Measurements from ENCODE around the gene ETS2.

Gene ETS2

DNA sequence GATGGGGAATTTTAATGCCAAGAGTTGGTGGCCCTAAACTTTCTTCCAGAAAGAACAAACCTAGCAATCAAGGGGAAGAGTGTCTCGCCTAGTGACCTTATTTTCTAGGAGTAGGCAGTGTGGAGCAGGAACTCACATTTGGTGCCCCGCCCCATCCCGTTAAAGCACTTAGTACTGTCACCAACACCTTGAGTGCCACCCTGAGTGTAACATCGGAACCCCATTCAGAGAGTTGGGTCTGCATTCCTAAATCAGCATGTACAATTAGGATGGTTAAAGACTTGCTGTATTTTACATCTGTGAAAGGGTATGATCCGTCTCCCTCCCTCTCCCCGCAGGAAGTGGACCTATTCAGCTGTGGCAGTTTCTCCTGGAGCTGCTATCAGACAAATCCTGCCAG is 15.5 kb downstream of the ETS2 start:
- Histone ChIP-seq H3K27me3 (replicated peaks; ENCODE audit: control insufficient read depth, insufficient read depth, low read length) (no peaks in the 10 kb centered on the region), H3K36me3 (ENCODE audit: control insufficient read depth, insufficient read depth, low read length) (peaks cover 4% of the 10 kb centered on the region), H3K4me3 (replicated peaks; ENCODE audit: low read depth, low read length) (no peak overlapping the region)
- TF ChIP-seq CTCF (IDR thresholded peaks at IDR 0.05; ENCODE audit: insufficient read depth, low read length, poor library complexity, severe bottlenecking): no peak
- no peak for DNase-seq (ENCODE audit: extremely low read depth, insufficient read length)

DNA sequence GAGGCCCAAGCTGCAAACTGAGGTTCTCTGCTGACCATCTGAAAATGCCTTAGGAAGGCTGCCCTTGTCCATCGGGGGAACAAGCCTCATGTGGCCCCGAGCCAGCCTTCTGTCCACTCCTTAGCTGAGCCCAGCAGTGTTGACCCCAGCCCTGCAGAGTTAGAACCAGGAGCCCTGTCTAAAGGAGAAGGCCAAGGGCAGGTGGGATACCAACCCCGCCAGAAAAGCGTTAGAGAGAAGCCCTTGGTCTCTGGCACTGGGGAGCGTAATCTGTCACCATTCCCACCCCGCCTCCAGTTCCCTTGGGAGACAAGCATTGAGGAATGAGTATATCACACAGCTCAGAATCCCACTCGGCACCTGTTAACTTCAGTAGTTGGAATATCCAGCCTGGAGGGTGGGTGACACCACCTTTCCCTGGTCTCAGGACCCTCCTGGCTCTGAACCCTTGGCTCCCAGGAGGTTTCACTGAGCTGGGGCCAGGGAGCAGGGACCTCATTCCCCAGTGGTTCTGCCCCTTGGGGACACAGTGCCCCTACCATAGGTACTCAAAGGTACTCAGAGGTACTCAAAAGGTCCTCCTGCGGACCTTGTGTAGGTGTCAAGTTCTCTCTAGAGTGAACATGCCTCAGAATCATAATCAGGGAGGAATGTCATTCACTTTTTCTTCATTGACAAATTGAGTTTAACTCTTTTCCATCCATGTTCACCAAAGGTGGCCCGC is 16.4 kb downstream of the ETS2 start:
- Histone ChIP-seq H3K36me3 (ENCODE audit: control insufficient read depth, insufficient read depth, low read length) (peaks cover 4% of the 10 kb centered on the region), H3K27me3 (replicated peaks; ENCODE audit: control insufficient read depth, insufficient read depth, low read length) (no peaks in the 10 kb centered on the region), H3K4me3 (replicated peaks; ENCODE audit: low read depth, low read length) (no peak overlapping the region)
- no peak for TF ChIP-seq CTCF (IDR thresholded peaks at IDR 0.05; ENCODE audit: insufficient read depth, low read length, poor library complexity, severe bottlenecking)
- no peak for DNase-seq (ENCODE audit: extremely low read depth, insufficient read length)

DNA sequence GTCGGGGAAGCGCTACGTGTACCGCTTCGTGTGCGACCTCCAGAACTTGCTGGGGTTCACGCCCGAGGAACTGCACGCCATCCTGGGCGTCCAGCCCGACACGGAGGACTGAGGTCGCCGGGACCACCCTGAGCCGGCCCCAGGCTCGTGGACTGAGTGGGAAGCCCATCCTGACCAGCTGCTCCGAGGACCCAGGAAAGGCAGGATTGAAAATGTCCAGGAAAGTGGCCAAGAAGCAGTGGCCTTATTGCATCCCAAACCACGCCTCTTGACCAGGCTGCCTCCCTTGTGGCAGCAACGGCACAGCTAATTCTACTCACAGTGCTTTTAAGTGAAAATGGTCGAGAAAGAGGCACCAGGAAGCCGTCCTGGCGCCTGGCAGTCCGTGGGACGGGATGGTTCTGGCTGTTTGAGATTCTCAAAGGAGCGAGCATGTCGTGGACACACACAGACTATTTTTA is 17.1 kb downstream of the ETS2 start:
- no peak for TF ChIP-seq CTCF (IDR thresholded peaks at IDR 0.05; ENCODE audit: insufficient read depth, low read length, poor library complexity, severe bottlenecking)

GRCh38 chr21:38823737-38824123 is 18.0 kb downstream of the ETS2 start:
- no peak for DNase-seq (ENCODE audit: extremely low read depth, insufficient read length)
- Histone ChIP-seq H3K4me3 (replicated peaks; ENCODE audit: low read depth, low read length) (no peak overlapping the region), H3K27me3 (replicated peaks; ENCODE audit: control insufficient read depth, insufficient read depth, low read length) (no peaks in the 10 kb centered on the region), H3K36me3 (ENCODE audit: control insufficient read depth, insufficient read depth, low read length) (peaks cover 3% of the 10 kb centered on the region)
- no peak for TF ChIP-seq CTCF (IDR thresholded peaks at IDR 0.05; ENCODE audit: insufficient read depth, low read length, poor library complexity, severe bottlenecking)

More for the DNA sequence above, 17.1 kb downstream of the ETS2 start:
- Histone ChIP-seq H3K4me3 (replicated peaks; ENCODE audit: low read depth, low read length) (no peak overlapping the region), H3K27me3 (replicated peaks; ENCODE audit: control insufficient read depth, insufficient read depth, low read length) (no peaks in the 10 kb centered on the region), H3K36me3 (ENCODE audit: control insufficient read depth, insufficient read depth, low read length) (peaks cover 3% of the 10 kb centered on the region)
- no peak for DNase-seq (ENCODE audit: extremely low read depth, insufficient read length)

DNA sequence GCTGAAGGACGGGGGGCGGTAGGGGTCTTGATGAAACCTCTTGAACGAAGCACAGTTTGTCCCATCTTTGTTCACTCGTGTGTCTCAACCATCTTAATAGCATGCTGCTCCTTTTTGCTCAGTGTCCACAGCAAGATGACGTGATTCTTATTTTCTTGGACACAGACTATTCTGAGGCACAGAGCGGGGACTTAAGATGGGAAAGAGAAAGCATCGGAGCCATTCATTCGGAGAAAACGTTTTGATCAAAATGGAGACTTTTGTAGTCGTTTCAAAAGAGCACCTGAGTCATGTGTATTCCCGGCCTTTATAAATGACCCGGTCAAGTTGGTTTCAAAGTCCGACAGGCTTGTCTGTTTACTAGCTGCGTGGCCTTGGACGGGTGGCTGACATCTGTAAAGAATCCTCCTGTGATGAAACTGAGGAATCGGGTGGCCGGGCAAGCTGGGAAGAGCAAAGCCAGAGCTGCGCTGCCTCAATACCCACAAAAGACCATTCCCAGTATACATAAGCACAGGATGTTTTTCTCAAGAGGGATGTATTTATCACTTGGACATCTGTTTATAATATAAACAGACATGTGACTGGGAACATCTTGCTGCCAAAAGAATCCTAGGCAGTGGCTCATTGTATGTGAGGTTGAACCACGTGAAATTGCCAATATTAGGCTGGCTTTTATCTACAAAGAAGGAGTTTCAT is 18.5 kb downstream of the ETS2 start:
- Histone ChIP-seq H3K4me3 (replicated peaks; ENCODE audit: low read depth, low read length) (no peak overlapping the region), H3K36me3 (ENCODE audit: control insufficient read depth, insufficient read depth, low read length) (peaks cover 2% of the 10 kb centered on the region), H3K27me3 (replicated peaks; ENCODE audit: control insufficient read depth, insufficient read depth, low read length) (no peaks in the 10 kb centered on the region)
- no peak for DNase-seq (ENCODE audit: extremely low read depth, insufficient read length)
- TF ChIP-seq CTCF (IDR thresholded peaks at IDR 0.05; ENCODE audit: insufficient read depth, low read length, poor library complexity, severe bottlenecking): no peak
